Right lobe of liver (tissue), 6 donors: Measurements from ENCODE around the gene PCDH18. TPM values are rescaled to one million over a fixed set of nuclear protein-coding genes. Genes with fewer than 3 reads are reported as not detected.

Experiments
- ATAC-seq, 4 donors: fragments of 200-7000 bp; cut with Tn5 transposase; one replicate each; pipeline ENCODE4 v1.9.1; 2020; ENCODE audit warnings: mild to moderate bottlenecking in 4 of 4, moderate library complexity in 4 of 4
- DNase-seq, 3 donors: peaks; one replicate each; pipeline ENCODE4 v3.0.0-alpha.2; 2020
- H3K27ac ChIP-seq, 3 donors: fragments of 200-600 bp; one replicate each; pipeline ENCODE4 v1.8.0; 2022
- H3K27me3 ChIP-seq, 2 donors: fragments of 200-600 bp; one replicate each; pipeline ENCODE4 v1.8.0; 2022
- H3K36me3 ChIP-seq, 4 donors: fragments of 200-600 bp; sonication (generic) in 1 of 4; one replicate each; pipeline versions ENCODE4 v1.5.1 to v1.8.0; 2017 to 2022; ENCODE audit warnings: control low read depth in 1 of 4
- H3K4me1 ChIP-seq, 4 donors: fragments of 200-600 bp; sonication (generic) in 1 of 4; one replicate each; pipeline versions ENCODE4 v1.5.1 to v1.8.0; 2017 to 2022; ENCODE audit warnings: control low read depth in 1 of 4
- H3K4me3 ChIP-seq, 3 donors: fragments of 200-600 bp; one replicate each; pipeline ENCODE4 v1.8.0; 2022
- H3K9me3 ChIP-seq, 4 donors: fragments of 200-600 bp; sonication (generic) in 1 of 4; one replicate each; pipeline versions ENCODE4 v1.5.1 to v1.8.0; 2017 to 2022; ENCODE audit warnings: control low read depth in 1 of 4
- CTCF ChIP-seq, 4 donors: fragments of 200-600 bp in 3 of 4; fragments of 450-650 bp in 1 of 4; IDR thresholded peaks; one replicate each; pipeline versions ENCODE4 v1.5.1 to v1.8.0; 2016 to 2022; ENCODE audit warnings: antibody characterized with exemption in 4 of 4, mild to moderate bottlenecking in 2 of 4
- POLR2A ChIP-seq: fragments of 450-650 bp; IDR thresholded peaks from one replicate; pipeline ENCODE4 v1.6.1; 2017; ENCODE audit warnings: antibody characterized with exemption, mild to moderate bottlenecking
- WGBS: methylation state at CpG from one replicate; pipeline ENCODE4 v1.1.6; 2018; ENCODE audit warnings: low coverage, low lambda C conversion rate; ENCODE audit not compliant: insufficient coverage; ENCODE audit errors: missing lambda C conversion rate; 5-methylcytosine and 5-hydroxymethylcytosine counted together
- intact Hi-C, 2 donors: fragments of 100-400 bp; cut with DNase I; formaldehyde crosslinking; loops; one replicate each; pipeline versions ENCODE4 v1.11.2 to v1.14.1; 2022
- total RNA-seq, 6 experiments: library from RNA; depleted of rRNA in 2 of 6; stranded (reverse); fragments of >200 nt in 2 of 6; fragmentation: NEBNext Ultra II Directional in 3 of 6; extraction: Animal tissue kit (Norgen Biotek cat#: 25700) in 3 of 6; gene quantifications; one replicate each; pipeline versions ENCODE4 v1.1.0 to v1.2.4, GENCODE V29; 2016 to 2023
- donor health status: DM: no; HTN: yes; CAD: no.
- donor health status: DM: no; HTN: no; CAD: no.
- donor health status: DM: no; HTN: no; CAD: no.
- donor health status: DM: no; HTN: yes; CAD: no.
- donor health status: DM: no; HTN: yes; CAD: no.

The PCDH18 gene
- total RNA-seq, 6 experiments from 2014 or later, result 1.3 to 2.6 (median 1.7) TPM

DNA sequence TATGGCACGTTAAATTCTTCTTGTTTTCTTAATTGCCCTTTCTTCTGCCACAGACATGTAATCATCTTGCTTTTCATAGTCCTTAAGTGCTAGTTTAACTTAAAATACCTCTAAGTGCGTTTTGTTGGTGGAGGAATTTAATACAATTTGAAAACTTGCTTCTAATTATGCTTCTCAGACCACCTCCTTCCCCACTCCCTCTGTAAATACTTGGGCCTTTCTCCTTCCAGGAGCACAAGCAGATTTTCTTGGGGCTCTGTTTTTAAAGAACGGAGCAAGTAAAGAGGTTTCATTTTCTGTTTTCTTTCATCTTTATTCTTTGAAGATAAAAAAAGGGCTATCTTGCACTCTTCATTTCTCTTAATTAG lies 559 bp upstream of the PCDH18 start:
- Histone ChIP-seq H3K4me3 (peak overlapping the region in 1 of 3 donors; percentile 36), H3K4me1 (no peaks in the 10 kb centered on the region), H3K9me3 (no peaks in the 10 kb centered on the region), H3K27ac (peak overlapping the region in 2 of 3 donors; percentile 16 to 19), H3K27me3 (no peaks in the 10 kb centered on the region), H3K36me3 (no peaks in the 10 kb centered on the region)
- WGBS, result 7% methylated on average over 3 of the region's 3 CpGs
- no peak for ATAC-seq
- DNase-seq, result no peak
- TF ChIP-seq CTCF (IDR thresholded peaks at IDR 0.05) (no peak), POLR2A (no peak)
- intact Hi-C loops, result no loop called here

DNA sequence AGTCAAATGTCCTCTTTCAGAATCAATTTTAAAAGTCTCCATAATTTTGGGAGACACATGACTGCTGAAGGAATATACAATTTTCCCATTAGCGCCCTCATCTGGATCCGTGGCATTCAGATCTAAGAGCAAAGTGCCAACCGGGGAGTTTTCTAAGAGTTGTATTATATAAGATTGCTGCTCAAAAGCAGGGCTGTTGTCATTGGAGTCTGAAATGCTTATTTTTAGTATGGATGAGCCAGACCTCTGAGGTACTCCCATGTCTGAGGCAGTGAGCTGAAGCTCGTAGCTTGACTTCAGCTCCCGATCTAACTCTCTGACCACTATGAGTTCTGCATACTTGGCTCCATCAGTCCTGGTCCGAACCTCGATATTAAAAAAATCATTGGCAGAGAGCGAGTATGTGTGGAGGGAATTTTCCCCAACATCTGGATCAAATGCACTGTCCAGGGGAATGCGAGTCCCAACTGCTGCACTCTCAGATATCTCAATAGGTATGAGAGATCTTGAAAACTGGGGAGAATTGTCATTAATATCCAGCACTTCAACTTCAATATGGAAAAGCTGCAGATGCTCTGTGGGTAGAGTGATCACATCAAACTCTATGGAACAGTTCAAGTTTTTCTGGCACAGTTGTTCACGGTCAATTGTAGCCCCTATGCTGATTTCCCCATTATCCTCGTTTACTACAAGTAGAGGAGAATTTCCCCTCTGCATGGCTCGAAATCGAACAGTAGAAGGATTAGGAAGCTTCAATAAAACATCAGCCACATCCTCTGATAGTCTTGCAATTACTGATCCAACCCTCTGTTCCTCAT lies 917 bp downstream of the PCDH18 start:
- ATAC-seq (no peak), DNase-seq (no peak)
- H3K4me3 ChIP-seq, result peak overlapping the region; percentile 12 to 36 (median 14)
- TF ChIP-seq CTCF (IDR thresholded peaks at IDR 0.05), result no peak
- no peak for TF ChIP-seq POLR2A
- no peaks in the 10 kb centered on the region for H3K4me1 ChIP-seq
- no peak overlapping the region for H3K27ac ChIP-seq
- intact Hi-C loops, result no loop called here
- no peaks in the 10 kb centered on the region for H3K9me3 ChIP-seq
- 24% methylated on average over 12 of the region's 13 CpGs for WGBS
- no peaks in the 10 kb centered on the region for H3K36me3 ChIP-seq
- H3K27me3 ChIP-seq, result no peaks in the 10 kb centered on the region

DNA sequence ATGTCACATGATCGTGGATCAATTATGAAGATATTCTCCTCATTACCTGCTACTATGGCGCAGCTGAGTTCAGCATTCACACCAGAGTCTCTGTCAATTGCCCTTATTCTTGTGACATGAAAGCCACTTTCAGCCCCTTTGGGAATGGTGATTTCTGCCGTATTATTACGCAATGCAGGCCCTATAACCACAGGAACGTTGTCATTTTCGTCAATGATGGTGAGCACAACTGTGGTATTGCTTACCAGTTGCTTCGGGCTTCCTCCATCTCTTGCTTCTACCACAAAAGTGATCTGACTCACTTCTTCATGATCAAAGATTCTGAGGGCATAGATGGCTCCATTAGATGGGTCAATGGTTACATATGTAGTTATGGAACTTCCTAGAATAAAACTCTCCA lies 2.1 kb downstream of the PCDH18 start:
- TF ChIP-seq CTCF (IDR thresholded peaks at IDR 0.05), result no peak
- H3K4me1 ChIP-seq, result no peaks in the 10 kb centered on the region
- 53% methylated on average over 7 of the region's 7 CpGs for WGBS
- no peaks in the 10 kb centered on the region for H3K27me3 ChIP-seq
- peak overlapping the region; percentile 3 to 36 (median 15) for H3K4me3 ChIP-seq
- intact Hi-C loops, result no loop called here
- H3K9me3 ChIP-seq, result no peaks in the 10 kb centered on the region
- DNase-seq, result no peak
- ATAC-seq, result no peak
- no peaks in the 10 kb centered on the region for H3K36me3 ChIP-seq
- H3K27ac ChIP-seq, result peak overlapping the region in 1 of 3 donors; percentile 14

DNA sequence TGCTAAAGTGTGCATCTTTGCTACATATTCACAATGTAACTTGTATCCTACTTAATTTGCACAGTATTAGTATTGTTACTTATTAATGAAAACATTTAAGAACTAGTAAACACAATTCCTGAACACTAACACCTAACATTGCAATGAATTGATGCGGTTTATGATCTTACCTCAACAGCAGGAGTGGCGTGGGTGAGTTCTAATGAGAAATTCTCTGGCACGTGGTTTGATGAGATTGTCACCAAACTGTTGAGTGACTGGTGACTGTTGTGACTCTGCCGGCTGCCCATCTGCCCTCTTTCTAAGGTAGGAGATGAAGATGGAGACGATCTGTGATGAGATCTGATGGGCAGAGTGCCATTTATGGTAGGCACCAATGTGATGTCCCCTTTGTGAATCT lies 2.9 kb downstream of the PCDH18 start:
- no peak overlapping the region for H3K27ac ChIP-seq
- H3K36me3 ChIP-seq, result no peaks in the 10 kb centered on the region
- WGBS, result 42% methylated on average over 3 of the region's 5 CpGs
- intact Hi-C loops, result no loop called here
- no peaks in the 10 kb centered on the region for H3K4me1 ChIP-seq
- H3K27me3 ChIP-seq, result no peaks in the 10 kb centered on the region
- H3K4me3 ChIP-seq, result peak overlapping the region in 2 of 3 donors; percentile 15 to 36
- TF ChIP-seq CTCF (IDR thresholded peaks at IDR 0.05) (no peak), POLR2A (no peak)
- DNase-seq (no peak), ATAC-seq (no peak)
- no peaks in the 10 kb centered on the region for H3K9me3 ChIP-seq
